Activated T-helper 1 cell treated with anti-CD3 and anti-CD28 coated beads, Interleukin-2, amount 50 U/mL, for 16 hours (primary cell): ENCODE results near the gene KLLN.
"Not testable (repeated sequence)": the region's sequence is repeated elsewhere in the genome, so short reads cannot be mapped to it uniquely, and the experiment has no call there.

Experiments used
- DNase-seq, 2 donors: peaks; one replicate each; pipeline ENCODE4 v3.0.0-alpha.2; 2020; ENCODE audit warnings: low read depth in 1 of 2, low spot score in 1 of 2

The KLLN gene

GRCh38 chr10:87842776-87843497, 20.4 kb downstream of the KLLN start:
- DNase-seq: no peak

- no peak for DNase-seq
Measured at GRCh38 chr10:87842220-87842641, 21.1 kb downstream of the KLLN start.

GRCh38 chr10:87841186-87841585, 22.1 kb downstream of the KLLN start:
- DNase-seq: no peak

GRCh38 chr10:87838650-87839049, 24.7 kb downstream of the KLLN start:
- no peak for DNase-seq

- no peak for DNase-seq
Measured at GRCh38 chr10:87837445-87837844, 25.9 kb downstream of the KLLN start.

GRCh38 chr10:87836098-87836497, 27.2 kb downstream of the KLLN start:
- DNase-seq: no peak

GRCh38 chr10:87829986-87830729, 33.2 kb downstream of the KLLN start:
- DNase-seq: no peak

GRCh38 chr10:87829051-87829450, 34.3 kb downstream of the KLLN start:
- DNase-seq: not testable (repeated sequence)

- no peak for DNase-seq
Measured at GRCh38 chr10:87827681-87828080, 35.7 kb downstream of the KLLN start.

GRCh38 chr10:87826653-87827052, 36.7 kb downstream of the KLLN start:
- DNase-seq: no peak

- DNase-seq: no peak
Measured at GRCh38 chr10:87819289-87819585, 44.1 kb downstream of the KLLN start.

- DNase-seq: peak; percentile 38 to 50
Measured at GRCh38 chr10:87818505-87819288, 44.6 kb downstream of the KLLN start.

- DNase-seq: peak; percentile 74 to 81
Measured at GRCh38 chr10:87817609-87818504, 45.5 kb downstream of the KLLN start, which contains the start of gene ATAD1. Gene ATAD1, minus strand, starts transcription at chr10:87818226. Its CDS starts 3,627 bp downstream, at chr10:87814599.

- DNase-seq: no peak
Measured at GRCh38 chr10:87816898-87817608, 46.3 kb downstream of the KLLN start.

- no peak for DNase-seq
Measured at GRCh38 chr10:87816163-87816897, 47.0 kb downstream of the KLLN start.
